ENCODE results near the gene GJC3.

DNA sequence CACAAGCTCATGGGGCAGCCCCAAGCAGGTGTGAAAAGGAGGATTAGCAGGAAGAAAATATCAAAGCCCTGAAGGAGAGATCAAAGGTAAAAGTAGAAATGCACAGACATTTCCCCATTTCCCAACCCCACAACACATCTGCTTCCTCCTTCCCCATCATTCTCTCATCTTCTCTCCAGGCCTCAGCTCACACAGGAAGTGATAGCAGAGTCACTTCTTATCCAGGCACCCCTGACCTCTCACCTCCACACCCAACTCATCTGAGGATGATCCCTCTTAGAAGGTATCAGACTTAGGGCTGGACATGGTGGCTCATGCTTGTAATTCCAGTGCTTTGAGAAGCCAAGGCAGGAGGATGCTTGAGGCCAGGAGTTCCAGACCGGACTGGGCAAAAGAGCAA, 18.2 kb upstream of the GJC3 start:
- TF ChIP-seq EP300 (IDR thresholded peaks at IDR 0.05) (no peak), POLR2A (IDR thresholded peaks at IDR 0.05; ENCODE audit: low read depth) (no peak)
- TF ChIP-seq, protein P1, sequence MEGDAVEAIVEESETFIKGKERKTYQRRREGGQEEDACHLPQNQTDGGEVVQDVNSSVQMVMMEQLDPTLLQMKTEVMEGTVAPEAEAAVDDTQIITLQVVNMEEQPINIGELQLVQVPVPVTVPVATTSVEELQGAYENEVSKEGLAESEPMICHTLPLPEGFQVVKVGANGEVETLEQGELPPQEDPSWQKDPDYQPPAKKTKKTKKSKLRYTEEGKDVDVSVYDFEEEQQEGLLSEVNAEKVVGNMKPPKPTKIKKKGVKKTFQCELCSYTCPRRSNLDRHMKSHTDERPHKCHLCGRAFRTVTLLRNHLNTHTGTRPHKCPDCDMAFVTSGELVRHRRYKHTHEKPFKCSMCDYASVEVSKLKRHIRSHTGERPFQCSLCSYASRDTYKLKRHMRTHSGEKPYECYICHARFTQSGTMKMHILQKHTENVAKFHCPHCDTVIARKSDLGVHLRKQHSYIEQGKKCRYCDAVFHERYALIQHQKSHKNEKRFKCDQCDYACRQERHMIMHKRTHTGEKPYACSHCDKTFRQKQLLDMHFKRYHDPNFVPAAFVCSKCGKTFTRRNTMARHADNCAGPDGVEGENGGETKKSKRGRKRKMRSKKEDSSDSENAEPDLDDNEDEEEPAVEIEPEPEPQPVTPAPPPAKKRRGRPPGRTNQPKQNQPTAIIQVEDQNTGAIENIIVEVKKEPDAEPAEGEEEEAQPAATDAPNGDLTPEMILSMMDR (IDR thresholded peaks at IDR 0.05): no peak
